Measurements from ENCODE around the gene VGLL4. TPM values are rescaled to one million over a fixed set of nuclear protein-coding genes. Genes with fewer than 3 reads are reported as not detected.

VGLL4 gene
- total and polyA plus RNA-seq, 5 experiments from 2014 or later, result 19.3 to 31.3 (median 25.7) TPM

GRCh38 chr3:11543948-11544387, 99.7 kb downstream of the VGLL4 start:
- POLR2A ChIA-PET, result no interaction called here
- Mint-ChIP-seq H3K36me3 (peaks cover 0 to 5% (median 4%) of the 10 kb centered on the region in 3 donors), H3K27ac (peak overlapping the region in 2 of 10 donors; percentile 60 to 62), H3K4me3 (no peak overlapping the region), H3K27me3 (no peaks in the 10 kb centered on the region), H3K4me1 (peaks cover 0 to 5% (median 1%) of the 10 kb centered on the region in 4 donors), H3K9me3 (peaks cover 0 to 9% (median 0%) of the 10 kb centered on the region in 9 donors)
- DNase-seq, result no peak
- no peak for ATAC-seq

- ATAC-seq (no peak), DNase-seq (no peak)
- peak overlapping the region in 2 of 10 donors; percentile 48 to 60 for H3K27ac Mint-ChIP-seq
- H3K4me1 Mint-ChIP-seq, result peaks cover 0 to 3% (median under 1%) of the 10 kb centered on the region in 4 donors
- H3K36me3 Mint-ChIP-seq, result peaks cover 0 to 4% (median 0%) of the 10 kb centered on the region in 3 donors
- no peak overlapping the region for H3K4me3 Mint-ChIP-seq
- POLR2A ChIA-PET, result no interaction called here
- H3K27me3 Mint-ChIP-seq, result no peaks in the 10 kb centered on the region
- H3K9me3 Mint-ChIP-seq, result peaks cover 0 to 3% (median 0%) of the 10 kb centered on the region in 9 donors
Observed at GRCh38 chr3:11543141-11543947, 100.4 kb downstream of the VGLL4 start.

DNA sequence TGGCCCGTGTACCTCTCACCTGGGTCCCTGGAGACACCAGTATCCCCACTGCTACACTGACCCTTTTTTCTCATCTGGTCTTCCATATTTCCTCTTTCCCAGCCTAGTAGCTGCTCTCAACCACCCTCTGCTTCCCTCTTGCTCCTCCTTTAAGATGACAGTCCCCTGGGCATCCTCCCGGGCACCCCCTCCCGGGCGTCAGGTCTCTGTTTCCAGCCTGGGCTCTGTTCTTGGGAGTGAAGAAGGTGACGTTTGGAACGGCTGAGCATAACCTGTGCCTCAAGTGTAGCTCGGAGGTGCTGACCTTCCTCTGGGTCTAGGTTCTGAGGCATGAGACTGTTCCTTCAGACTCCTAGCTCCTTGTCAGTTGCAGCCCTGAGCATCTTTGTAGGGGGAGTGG, 101.2 kb downstream of the VGLL4 start:
- Mint-ChIP-seq H3K9me3 (peaks cover 0 to 1% (median 0%) of the 10 kb centered on the region in 9 donors), H3K27ac (peak overlapping the region in 1 of 10 donors; percentile 48), H3K4me3 (no peak overlapping the region), H3K36me3 (peaks cover 0 to 4% (median 0%) of the 10 kb centered on the region in 3 donors), H3K27me3 (no peaks in the 10 kb centered on the region), H3K4me1 (peaks cover 0 to 3% (median under 1%) of the 10 kb centered on the region in 4 donors)
- DNase-seq (no peak), ATAC-seq (no peak)
- POLR2A ChIA-PET, result no interaction called here

GRCh38 chr3:11541321-11542303, 102.1 kb downstream of the VGLL4 start:
- no peaks in the 10 kb centered on the region for H3K36me3 Mint-ChIP-seq
- no peak overlapping the region for H3K4me3 Mint-ChIP-seq
- H3K4me1 Mint-ChIP-seq, result peaks cover 0 to 6% (median 3%) of the 10 kb centered on the region in 4 donors
- peak overlapping the region in 1 of 10 donors; percentile 38 for H3K27ac Mint-ChIP-seq
- POLR2A ChIA-PET, result no interaction called here
- no peaks in the 10 kb centered on the region for H3K9me3 Mint-ChIP-seq
- ATAC-seq (no peak), DNase-seq (no peak)
- H3K27me3 Mint-ChIP-seq, result no peaks in the 10 kb centered on the region

- no peak for ATAC-seq
- POLR2A ChIA-PET, result no interaction called here
- DNase-seq, result no peak
- Mint-ChIP-seq H3K4me1 (peaks cover 0 to 6% (median 3%) of the 10 kb centered on the region in 4 donors), H3K36me3 (no peaks in the 10 kb centered on the region), H3K27me3 (no peaks in the 10 kb centered on the region), H3K9me3 (no peaks in the 10 kb centered on the region), H3K27ac (peak overlapping the region in 1 of 10 donors; percentile 32), H3K4me3 (no peak overlapping the region)
Observed at GRCh38 chr3:11539677-11540076, 104.0 kb downstream of the VGLL4 start.

- no peak for ATAC-seq
- no peaks in the 10 kb centered on the region for H3K36me3 Mint-ChIP-seq
- no peak for DNase-seq
- no peaks in the 10 kb centered on the region for H3K9me3 Mint-ChIP-seq
- peak overlapping the region in 2 of 10 donors; percentile 32 to 58 for H3K27ac Mint-ChIP-seq
- no peaks in the 10 kb centered on the region for H3K27me3 Mint-ChIP-seq
- H3K4me3 Mint-ChIP-seq, result no peak overlapping the region
- POLR2A ChIA-PET, result no interaction called here
- peaks cover 0 to 6% (median 3%) of the 10 kb centered on the region in 4 donors for H3K4me1 Mint-ChIP-seq
Observed at GRCh38 chr3:11539218-11539617, 104.5 kb downstream of the VGLL4 start.

GRCh38 chr3:11538581-11538980, 105.1 kb downstream of the VGLL4 start:
- H3K36me3 Mint-ChIP-seq, result no peaks in the 10 kb centered on the region
- ATAC-seq (no peak), DNase-seq (no peak)
- peaks cover 0 to 6% (median 3%) of the 10 kb centered on the region in 4 donors for H3K4me1 Mint-ChIP-seq
- POLR2A ChIA-PET, result no interaction called here
- no peak overlapping the region for H3K4me3 Mint-ChIP-seq
- H3K9me3 Mint-ChIP-seq, result no peaks in the 10 kb centered on the region
- no peaks in the 10 kb centered on the region for H3K27me3 Mint-ChIP-seq
- no peak overlapping the region for H3K27ac Mint-ChIP-seq

DNA sequence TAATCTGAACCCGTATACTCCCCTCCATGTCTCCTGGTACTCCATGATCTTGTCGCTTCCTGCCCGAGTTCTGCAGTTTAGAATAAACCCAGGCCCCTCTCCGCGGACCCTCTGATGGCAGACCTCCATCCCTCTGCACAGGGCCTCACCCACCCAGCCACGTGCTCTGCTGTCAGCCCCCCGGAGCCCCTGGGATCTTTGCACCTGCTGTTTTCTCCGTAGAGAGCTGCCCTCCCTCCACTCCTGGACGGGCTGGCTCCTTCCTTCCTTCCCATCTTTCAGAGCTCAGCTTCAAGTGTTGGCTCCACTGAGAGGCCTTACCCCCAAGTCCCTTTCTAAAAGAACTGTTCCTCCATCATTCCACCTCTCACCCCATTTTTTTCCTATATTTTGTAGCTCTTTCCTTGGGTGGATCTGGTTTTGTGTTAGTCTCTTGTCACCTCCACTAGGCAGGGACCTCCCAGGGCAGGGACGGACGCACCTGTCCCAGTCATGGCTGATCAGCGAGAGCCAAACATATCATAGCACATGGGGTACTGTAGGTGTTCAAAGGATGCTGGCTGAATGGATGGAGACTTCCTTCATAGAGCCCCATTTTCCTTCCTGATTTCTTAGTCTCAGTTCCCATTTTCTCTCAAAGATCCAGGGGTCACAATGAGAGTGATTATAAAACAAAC, 106.6 kb downstream of the VGLL4 start:
- Mint-ChIP-seq H3K27ac (peak overlapping the region in 3 of 10 donors; percentile 5 to 46 (median 8)), H3K36me3 (no peaks in the 10 kb centered on the region), H3K9me3 (no peaks in the 10 kb centered on the region), H3K4me1 (peaks cover 0 to 7% (median 1%) of the 10 kb centered on the region in 4 donors), H3K4me3 (no peak overlapping the region), H3K27me3 (no peaks in the 10 kb centered on the region)
- POLR2A ChIA-PET, result no interaction called here
- ATAC-seq (no peak), DNase-seq (no peak)

DNA sequence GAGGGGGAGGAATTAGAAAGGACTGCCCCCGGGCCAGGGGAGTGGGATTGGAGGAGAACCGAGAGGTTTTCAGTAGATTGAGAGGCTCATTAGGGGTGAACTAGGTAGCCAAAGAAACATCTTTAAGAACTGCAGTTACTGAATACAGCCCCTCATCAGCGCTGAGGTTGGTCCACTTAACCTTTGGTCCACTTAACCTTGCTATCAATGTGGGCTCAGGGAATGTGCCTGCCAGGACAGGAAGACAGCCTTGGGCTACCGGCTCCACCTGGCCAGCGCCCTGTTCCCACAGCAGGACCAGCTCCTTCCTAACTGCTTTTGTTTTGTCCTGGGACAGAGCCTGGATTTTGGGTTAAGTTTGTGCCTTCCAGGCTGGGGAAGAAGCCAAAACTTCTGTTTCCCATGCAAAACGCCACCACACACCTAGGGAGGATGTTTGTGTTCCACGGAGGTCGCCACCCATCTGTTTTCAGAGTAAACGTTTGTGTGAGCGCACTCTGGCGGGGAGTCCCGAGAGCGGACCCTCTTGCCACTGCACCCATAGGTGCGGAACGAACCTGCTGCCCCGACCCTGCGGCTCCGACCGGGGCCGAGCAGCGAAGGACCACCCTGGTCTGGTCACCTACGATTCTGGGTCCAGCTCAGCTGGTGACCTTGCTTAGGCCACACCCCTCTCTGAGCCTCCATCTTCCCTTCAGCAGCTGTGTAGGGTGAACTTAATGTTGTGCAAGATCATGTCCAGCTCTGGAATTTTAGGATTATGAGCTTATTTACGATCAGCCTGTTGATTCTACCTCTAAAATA, 107.4 kb downstream of the VGLL4 start:
- peak overlapping the region in 1 of 10 donors; percentile 5 for H3K27ac Mint-ChIP-seq
- H3K36me3 Mint-ChIP-seq, result no peaks in the 10 kb centered on the region
- H3K9me3 Mint-ChIP-seq, result no peaks in the 10 kb centered on the region
- POLR2A ChIA-PET, result no interaction called here
- ATAC-seq, result no peak
- H3K4me1 Mint-ChIP-seq, result peaks cover 0 to 6% (median 1%) of the 10 kb centered on the region in 4 donors
- DNase-seq, result no peak
- no peak overlapping the region for H3K4me3 Mint-ChIP-seq
- no peaks in the 10 kb centered on the region for H3K27me3 Mint-ChIP-seq

- Mint-ChIP-seq H3K9me3 (no peaks in the 10 kb centered on the region), H3K36me3 (no peaks in the 10 kb centered on the region), H3K27ac (no peak overlapping the region), H3K27me3 (no peaks in the 10 kb centered on the region), H3K4me1 (peaks cover 0 to 6% (median 1%) of the 10 kb centered on the region in 4 donors), H3K4me3 (no peak overlapping the region)
- DNase-seq, result no peak
- no peak for ATAC-seq
- POLR2A ChIA-PET, result no interaction called here
Observed at GRCh38 chr3:11535243-11535960, 108.3 kb downstream of the VGLL4 start.

- DNase-seq (no peak), ATAC-seq (no peak)
- Mint-ChIP-seq H3K4me1 (peaks cover 0 to 8% (median 1%) of the 10 kb centered on the region in 4 donors), H3K9me3 (no peaks in the 10 kb centered on the region), H3K4me3 (no peak overlapping the region), H3K27ac (no peak overlapping the region), H3K27me3 (no peaks in the 10 kb centered on the region), H3K36me3 (no peaks in the 10 kb centered on the region)
- POLR2A ChIA-PET, result no interaction called here
Observed at GRCh38 chr3:11534793-11535101, 109.0 kb downstream of the VGLL4 start.

Measured in naive thymus-derived CD8-positive, alpha-beta T cell (primary cell).